GM19397 (cell line): ENCODE data around the gene HYDIN.
"Not testable (repeated sequence)": the region's sequence is repeated elsewhere in the genome, so short reads cannot be mapped to it uniquely, and the experiment has no call there.

Source experiments
- ATAC-seq: cut with Tn5 transposase; IDR thresholded peaks from one replicate; pipeline ENCODE4 v1.9.1; 2021; ENCODE audit warnings: mild to moderate bottlenecking, moderate library complexity; ENCODE audit not compliant: unreplicated experiment

The HYDIN gene

DNA sequence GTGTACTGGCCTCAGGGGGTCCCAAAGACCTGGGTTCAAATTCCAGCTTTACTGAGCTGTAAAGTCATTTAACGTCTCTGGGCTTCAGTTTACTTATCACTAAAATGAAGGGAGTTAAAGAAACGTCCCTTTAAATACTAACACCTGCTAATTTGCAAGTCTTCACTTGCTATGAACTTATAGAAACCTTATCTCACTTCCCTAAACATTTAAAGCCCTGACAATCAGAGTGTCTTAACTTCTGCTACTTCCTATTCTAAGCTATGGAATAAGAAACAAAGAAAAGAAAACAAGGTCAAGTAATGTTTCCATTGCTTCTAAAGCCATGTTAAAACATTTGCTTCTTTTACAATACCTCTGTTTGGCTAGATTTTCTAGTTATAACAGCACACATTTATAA lies 87.3 kb downstream of the HYDIN start:
- not testable (repeated sequence) for ATAC-seq

DNA sequence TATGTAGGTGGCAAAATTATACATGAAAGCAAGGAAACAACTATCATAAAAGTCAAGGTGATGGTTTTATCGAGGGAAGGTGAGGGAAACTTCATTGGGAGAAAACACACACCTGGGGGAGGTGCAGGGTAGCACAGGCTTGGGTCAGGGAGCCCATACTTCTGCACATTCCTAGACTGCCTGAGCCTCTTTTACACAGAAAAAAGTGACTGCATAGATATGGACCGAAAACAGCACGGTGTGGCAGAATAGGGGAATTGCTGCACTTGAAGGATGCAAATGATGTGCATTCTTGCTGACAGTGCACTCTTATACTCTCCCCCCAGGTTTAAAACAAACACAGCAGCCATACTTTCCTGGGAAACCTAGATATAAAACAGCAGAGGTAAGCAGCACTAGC lies 120.0 kb downstream of the HYDIN start:
- ATAC-seq = not testable (repeated sequence)

DNA sequence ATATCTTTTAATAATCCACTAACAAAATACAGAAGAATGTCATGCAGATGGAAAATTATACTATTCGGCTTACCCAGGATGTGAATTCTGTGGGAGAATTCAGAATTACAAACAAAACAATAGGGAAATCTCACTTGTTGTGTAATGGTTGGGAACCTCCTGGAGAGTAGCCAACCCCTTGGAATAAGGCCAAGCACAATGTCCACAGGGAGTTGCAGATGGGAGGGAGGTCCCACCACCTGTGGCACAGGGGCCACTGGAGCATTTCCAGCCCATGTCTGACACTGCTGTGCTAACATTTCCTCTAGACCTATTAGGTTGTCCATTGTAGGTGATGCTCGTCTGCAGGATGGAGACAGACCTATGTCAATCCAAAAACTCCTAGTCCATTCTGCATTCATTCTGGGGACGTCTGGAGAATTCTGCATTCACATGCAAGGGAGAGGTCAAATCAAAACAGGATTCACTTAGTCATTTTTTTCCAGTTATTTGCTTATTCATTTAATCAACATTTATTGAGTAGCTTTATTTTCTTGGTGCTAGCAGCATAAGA lies 120.8 kb downstream of the HYDIN start:
- ATAC-seq = not testable (repeated sequence)

DNA sequence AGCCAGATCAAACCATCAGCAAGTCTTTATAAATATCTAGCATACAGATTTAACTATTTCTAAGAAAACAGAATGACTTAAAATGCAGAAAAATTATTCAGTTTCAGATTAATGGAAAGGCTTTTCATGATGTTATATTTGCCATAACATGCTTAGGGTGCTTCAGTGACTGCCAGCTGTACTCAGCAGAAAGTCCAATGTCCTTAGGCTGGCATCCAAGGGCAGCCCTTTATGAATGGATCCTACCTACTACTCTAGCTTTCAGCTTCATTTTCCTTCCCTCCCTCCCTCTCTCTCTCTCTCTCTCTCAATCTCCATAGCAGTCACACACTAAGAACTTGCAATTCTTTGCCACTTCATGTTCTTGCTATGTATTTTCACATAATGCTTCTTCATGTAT lies 124.6 kb downstream of the HYDIN start:
- not testable (repeated sequence) for ATAC-seq

DNA sequence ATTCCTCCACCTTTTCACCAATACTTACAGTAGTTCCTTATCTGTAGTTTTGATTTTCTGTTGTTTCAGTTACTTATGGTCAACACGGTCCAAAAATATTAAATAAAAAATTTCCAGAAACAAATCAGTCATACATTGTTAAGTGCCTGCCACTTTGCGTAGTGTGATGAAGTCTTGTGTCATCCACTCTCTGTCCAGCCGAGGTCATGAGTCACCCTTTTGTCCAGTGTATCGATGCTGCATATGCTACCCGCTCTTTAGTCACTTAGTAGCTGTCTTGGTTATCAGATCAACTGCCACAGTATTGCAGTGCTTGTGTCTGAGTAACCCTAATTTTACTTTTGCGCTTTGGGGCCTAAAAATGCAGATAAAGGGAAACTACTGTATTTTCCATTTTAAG lies 146.9 kb downstream of the HYDIN start:
- not testable (repeated sequence) for ATAC-seq

DNA sequence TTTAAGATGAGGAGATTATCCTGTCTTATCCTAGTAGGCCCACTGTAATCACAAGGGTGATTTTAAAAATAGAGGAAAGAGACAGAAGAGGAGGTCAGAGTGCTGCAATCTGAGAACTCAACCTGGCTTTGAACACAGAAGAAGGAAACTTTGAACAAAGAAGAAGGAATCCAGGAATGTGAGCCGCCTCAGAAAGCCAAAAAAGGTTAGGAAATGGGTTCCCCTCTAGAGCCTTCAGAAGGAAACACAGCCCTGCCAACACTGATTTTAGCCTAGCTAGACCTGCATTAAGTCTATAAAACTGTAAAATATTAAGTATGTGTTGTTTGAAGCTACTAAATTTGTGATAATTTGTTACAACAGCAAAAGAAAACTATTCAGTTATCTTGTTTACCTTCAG lies 149.7 kb downstream of the HYDIN start:
- ATAC-seq = not testable (repeated sequence)

DNA sequence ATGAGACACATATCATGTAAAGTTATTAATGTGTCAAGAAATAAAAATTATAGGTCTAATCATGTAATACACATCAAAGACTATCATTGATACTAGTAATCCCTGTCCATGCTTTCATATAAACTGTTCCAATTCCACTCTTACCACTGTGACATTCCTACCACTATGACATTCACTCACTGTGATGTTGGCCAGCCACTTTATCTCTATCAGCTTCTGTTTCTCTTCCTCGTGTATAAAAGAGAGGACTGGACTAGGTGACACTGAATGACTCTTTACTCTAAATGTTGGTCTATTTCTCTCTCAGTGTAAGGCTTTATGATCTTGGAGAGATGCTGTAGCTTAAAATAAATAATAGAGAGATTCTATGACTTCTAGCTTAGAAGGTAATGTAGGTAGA lies 150.3 kb downstream of the HYDIN start:
- ATAC-seq = not testable (repeated sequence)

DNA sequence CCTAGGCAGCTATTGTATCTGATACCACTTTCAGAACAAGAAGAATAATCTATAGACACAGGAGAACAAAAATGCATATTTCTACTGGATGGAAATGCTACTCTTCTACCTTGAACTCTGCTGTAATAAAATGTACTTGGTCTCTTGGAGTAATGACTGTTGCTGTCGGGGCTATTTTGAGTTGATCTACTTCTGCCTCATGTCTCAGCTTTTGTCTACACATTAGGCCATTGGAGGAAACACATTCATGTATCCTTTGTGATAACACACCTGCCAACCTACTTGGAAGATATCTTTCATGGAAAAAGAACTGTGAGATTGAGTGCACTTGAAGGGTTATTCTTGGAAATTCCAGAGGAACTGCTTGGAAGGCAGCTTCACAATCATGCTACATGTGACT lies 159.9 kb downstream of the HYDIN start:
- not testable (repeated sequence) for ATAC-seq

DNA sequence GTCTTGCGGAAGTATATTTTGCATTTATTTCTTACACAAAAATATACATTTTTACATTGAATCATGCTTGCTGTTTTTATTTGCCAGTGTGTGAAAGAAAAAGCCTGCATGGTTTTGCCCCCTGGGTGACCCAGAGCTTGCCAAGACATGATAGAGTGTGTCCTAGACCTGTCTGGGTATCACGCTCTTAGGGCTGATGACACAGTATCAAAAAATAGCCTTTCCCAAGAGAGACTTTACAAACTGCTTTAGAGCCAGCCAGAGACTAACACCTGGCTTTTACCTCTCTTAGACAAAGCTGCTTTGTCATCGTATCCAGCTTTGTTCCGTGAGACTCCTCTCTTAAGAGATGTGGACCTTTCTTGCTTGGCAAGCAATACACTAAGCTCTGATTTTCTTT lies 160.7 kb downstream of the HYDIN start:
- not testable (repeated sequence) for ATAC-seq

DNA sequence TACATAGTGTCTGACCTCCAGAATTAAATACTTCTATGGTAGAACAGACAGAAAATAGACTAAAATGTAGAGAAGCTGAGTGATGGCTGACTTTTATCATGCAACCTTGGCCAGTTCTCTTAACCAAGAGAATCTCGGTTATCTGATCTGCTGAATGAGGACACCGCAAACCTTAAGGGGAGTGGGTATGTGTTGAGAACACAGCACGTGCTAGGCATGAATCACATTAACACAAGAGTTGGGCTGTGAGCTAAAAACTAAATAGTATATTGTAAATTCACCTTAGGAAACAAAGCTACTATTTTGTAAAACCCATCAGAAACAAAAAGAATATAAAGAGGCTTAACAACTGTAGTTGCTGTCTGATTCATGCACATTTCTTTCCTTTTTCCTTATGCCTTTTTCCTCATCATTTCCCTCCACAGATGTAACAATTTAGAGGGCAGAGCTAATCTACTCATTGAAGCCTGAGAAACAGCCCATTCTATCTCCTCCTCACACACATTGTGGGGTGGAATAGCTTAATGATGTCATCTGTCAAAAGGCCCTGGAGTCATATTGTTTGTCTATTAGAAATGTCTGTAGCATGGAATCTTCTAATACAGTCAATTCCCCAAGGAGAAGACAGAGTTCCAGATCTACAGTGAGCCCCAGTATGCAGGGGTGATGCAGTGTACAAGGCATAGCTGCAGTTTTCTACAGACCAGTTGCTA lies 176.5 kb downstream of the HYDIN start:
- ATAC-seq = not testable (repeated sequence)

DNA sequence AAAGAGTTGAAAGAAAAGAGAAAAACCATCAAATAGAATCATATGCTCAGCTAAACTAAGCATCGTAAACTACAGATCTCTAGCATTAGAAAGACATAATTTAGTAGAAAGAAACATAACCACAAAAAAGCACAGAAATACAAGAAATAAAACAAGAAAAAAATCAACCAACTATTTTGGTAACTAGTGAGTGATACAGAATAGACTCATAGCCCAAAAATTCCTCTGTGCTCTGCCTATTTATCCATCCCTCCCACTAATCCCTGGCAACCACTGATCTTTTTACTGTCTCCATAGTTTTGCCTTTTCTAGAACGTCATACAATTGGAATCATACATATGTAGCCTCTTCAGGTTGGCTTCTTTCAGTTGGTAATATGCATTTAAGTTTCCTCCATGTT lies 180.2 kb downstream of the HYDIN start:
- ATAC-seq = not testable (repeated sequence)

DNA sequence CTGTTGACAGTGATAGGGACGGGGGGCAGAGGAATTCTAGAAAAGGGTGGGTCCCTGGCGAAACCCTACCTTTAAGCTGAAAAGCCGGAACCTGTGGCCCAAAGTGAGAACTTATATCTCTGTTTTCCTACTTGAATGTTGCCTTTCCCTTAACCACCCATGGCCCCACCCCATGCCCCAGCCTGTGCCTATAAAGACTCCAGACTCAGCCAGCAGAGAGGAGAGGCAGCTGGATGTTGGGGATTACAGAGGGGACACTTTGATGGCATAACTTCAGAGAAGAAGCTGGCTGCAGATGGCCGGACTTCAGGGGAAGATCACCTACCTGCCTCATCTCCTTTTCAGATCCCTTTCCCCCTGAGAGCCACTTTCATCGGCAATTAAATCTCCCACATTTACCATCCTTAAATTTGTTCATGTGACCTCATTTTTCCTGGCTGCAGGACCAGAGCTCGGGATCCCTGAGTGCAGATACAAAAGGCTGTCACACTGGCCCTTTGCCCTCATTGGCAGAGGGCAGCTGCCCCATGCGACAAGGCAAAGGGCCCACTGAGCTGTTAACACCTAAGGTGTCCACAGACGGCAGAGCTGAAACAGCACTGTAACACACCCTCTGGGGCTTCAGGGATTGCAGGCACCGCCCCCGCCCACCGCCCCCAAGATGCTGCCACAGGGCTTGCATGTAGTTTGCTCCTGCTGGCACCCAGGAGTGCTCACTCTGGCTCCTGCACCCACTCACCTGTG lies 191.0 kb downstream of the HYDIN start:
- not testable (repeated sequence) for ATAC-seq

DNA sequence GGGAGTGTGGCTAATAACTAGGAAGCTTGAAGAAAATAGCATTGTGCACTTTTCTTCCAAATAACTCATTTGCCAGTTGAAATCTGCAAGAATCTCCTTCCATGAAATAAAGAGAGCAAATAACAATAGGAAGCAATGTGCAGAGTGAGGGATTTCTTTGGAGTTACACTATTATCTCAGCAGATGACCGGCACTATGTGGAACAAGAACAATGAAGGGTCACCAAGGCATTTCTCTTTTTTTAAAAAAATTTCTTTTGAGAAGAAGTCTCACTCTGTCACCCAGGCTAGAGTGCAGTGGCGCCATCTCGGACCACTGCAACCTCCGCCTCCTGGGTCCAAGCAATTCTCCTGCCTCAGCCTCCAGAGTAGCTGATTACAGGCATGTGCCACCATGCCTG lies 192.1 kb downstream of the HYDIN start:
- ATAC-seq = not testable (repeated sequence)

DNA sequence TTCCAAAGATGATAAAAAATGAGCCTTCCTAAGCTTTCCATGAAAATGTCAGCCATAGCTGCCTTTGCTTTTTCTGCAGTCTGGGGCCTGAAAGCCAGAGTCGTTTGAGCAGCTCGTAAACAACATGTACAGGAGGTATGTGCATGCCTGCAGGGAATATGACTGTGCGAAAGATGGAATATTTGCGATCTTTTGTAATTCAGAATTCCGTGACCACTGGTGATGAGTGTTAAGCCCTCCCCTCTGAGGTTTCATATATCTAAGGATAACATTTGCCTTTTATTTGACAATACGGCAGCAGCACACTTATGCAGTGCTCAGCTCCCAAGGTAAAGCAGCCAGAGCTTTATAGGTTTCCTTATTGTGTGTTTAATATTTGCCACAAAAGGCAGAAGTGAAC lies 192.5 kb downstream of the HYDIN start:
- not testable (repeated sequence) for ATAC-seq

DNA sequence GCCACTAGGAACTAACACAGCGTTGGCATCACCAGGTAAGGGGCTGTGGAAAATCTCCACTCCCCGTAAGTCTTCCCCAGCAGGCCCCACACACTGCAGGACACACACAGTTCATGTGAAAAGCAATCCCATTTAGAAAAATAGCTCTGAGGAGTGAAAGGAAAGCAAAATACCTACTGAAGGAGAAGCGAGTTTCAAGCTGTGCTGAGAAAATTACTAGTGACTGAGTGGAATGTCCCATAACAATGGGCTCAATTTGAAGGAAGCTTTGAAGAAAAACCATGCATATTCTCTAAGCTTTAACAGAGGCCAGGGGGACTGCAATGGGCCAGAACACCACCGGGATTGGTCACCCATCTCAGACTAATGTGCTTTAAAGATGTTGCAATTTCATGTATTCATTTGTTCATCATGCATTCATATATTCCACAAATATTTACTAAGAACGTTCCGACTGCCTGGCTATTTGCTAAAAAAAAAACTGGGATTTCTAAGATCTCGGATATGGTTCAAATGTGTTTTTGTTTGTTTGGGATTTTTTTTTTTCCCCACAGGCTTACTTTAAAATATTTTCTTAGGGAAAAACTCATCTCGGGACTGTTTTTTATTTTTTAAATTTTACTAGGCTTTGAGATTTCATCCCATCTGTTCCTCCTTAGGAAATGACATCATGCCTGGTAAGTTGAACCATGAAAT lies 202.3 kb downstream of the HYDIN start:
- not testable (repeated sequence) for ATAC-seq

DNA sequence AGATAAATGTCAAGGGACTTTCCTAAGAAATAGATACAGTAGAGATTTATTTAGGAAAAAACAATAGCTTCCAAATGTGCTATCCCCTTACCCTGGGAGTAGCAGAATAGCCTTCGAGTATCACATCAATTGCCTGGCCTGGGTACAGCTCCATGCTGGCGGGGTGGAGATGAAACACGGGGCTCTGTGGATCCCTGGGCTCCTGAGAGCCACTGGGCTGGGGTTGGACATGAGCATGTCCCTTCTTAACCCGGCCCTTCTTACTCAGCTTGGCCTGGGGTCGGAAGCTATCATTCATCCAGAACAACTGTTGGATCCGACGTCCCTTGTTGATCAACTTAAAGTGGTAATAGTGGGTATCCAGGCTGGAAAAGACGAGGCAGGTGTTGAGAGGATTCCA lies 203.0 kb downstream of the HYDIN start:
- ATAC-seq = not testable (repeated sequence)

DNA sequence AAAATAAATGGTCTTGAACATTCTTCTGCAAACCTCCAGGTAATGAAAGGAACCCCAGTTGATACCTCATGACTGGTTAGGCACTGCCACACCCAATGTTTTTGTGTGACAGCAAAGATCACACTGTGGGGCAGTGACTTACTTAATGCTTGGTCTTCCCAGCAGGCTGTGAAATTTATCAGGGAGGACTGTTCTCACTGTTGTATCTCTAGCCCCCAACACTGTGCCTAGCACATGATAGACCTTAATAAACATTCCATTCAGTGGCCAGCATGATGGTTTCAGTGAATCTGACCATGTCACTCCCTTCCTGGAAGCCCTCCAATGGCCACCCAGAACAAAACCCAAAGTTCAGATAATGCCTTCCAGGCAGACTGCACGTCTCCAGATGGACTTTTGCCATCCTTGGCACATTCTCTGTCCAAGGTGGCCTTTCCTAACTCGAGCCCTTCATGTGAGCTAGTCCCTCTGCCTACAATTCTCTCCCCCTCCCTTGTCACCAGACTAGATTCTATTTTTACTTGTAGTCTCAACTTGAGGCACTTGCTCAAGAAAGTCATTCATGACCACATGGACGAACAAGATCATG lies 206.6 kb downstream of the HYDIN start:
- not testable (repeated sequence) for ATAC-seq

DNA sequence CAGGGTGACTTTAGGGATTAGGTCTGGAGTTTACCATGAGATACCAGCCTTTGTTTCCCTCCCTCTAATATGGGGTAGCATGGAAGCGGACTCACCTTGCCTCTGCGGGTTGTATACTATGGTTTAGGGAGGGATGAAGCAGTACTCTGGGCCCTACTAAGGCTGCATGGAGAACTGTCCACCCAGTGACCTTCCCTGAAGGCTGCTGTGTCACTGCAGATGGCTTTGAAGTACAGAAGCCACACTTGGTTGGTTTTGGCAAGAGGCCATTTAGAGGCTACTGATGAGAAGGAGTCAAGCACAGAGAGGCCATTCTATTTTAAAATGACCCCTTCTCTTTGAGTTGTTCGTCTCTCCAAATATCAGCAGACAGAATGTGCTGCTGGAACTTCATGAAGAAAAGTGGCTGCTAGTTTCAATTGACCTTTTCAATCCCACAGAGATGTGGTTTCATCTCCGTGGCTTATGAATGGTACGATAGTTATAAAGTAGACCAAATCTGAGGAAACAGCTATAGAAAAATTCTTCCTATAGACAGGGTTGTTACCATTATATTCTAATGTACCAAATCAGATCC lies 208.5 kb downstream of the HYDIN start:
- not testable (repeated sequence) for ATAC-seq

DNA sequence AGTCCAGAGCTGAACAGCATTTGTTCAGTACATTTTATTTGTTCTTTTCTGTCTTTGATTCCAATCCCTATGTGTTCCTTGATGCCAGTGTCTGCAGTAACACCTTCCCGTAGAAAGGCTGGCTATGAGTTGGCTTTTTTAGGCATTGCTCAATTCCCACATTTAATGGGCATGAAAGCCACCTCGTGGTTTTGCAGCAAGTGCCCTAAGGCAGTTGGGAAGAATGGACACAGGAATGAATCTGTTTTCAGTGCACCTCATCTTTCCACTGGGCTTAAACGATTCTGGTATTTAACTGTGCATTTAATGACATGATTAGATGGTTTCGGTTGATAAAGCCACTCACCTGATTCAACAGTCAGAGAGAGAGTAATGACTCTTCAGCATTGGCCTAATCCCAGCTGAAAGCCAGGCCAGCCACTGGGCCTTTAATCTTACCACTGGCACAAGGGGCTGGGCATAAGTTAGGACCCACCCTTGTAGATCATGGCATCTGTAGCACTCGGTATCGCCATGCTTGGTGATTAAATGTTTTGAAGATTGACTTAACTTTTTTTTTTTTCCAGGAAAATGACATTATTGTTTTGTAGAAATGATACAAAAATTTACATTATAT lies 211.3 kb downstream of the HYDIN start:
- ATAC-seq = not testable (repeated sequence)

DNA sequence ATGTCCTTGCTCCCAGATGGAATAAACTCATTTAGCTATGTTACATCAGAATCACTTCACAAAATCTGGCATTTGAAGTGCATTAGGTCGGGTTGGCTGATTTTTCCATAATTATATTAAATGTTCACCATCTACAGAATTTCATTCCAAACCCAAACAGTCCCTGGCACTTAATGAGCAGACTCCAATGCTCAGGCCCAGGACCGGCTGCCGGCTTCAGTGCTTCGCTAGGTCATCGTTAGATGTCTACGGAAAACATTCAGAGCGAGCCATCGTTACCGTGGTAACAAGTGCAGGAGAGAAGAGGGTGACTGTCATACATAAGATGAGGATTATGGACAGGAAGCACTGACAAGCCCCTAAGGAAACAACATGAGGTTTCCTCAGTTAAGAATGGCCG lies 215.1 kb downstream of the HYDIN start:
- ATAC-seq = not testable (repeated sequence)
